SK-N-MC (cell line): ENCODE results near the gene ADCY3.

Source experiments
- DNase-seq: peaks from one replicate; pipeline ENCODE4 v3.0.0-alpha.2; 2011; ENCODE audit warnings: low read depth, low spot score
- H3K27ac ChIP-seq: fragments of 200-600 bp; sonication (generic); 2 replicates; pipeline ENCODE4 v1.5.1; 2016; ENCODE audit warnings: mixed run types
- H3K36me3 ChIP-seq: fragments of 200-600 bp; sonication (generic); 2 replicates; pipeline ENCODE4 v1.6.1; 2017; ENCODE audit warnings: antibody characterized with exemption, low read length, mixed read lengths; ENCODE audit not compliant: insufficient read depth
- H3K4me3 ChIP-seq: fragments of 200-600 bp; sonication (generic); 2 replicates; pipeline ENCODE4 v1.5.1; 2016
- H3K9ac ChIP-seq: fragments of 200-600 bp; sonication (generic); 2 replicates; pipeline ENCODE4 v1.8.0; 2017; ENCODE audit warnings: mixed run types, mixed read lengths; ENCODE audit not compliant: insufficient read length
- H3K9me3 ChIP-seq: fragments of 200-600 bp; sonication (generic); 2 replicates; pipeline ENCODE4 v1.6.1; 2017; ENCODE audit warnings: low read depth, mild to moderate bottlenecking, antibody characterized with exemption, low read length, moderate library complexity, mixed read lengths
- EZH2 ChIP-seq: fragments of 200-600 bp; sonication (generic); IDR thresholded peaks from one replicate; pipeline ENCODE4 v1.6.1; 2017; ENCODE audit warnings: antibody characterized with exemption
- FOXP2 ChIP-seq: optimal IDR thresholded peaks from 2 replicates; pipeline ENCODE3; 2011; ENCODE audit warnings: mild to moderate bottlenecking, moderate library complexity; ENCODE audit not compliant: insufficient read depth; ENCODE audit errors: extremely low read length, control extremely low read depth
- POLR2AphosphoS5 ChIP-seq: IDR thresholded peaks from 2 replicates; pipeline ENCODE4 v1.6.1; 2012; ENCODE audit warnings: mild to moderate bottlenecking, low read depth, low read length, borderline replicate concordance

Gene ADCY3

GRCh38 chr2:24783641-24784040, 136.4 kb downstream of the ADCY3 start:
- DNase-seq: no peak
- H3K4me3 ChIP-seq: no peak overlapping the region
- H3K27ac ChIP-seq: no peak overlapping the region
- no peaks in the 10 kb centered on the region for H3K9me3 ChIP-seq
- no peak overlapping the region for H3K9ac ChIP-seq
- no peaks in the 10 kb centered on the region for H3K36me3 ChIP-seq
- no peak for TF ChIP-seq EZH2
- no peak for TF ChIP-seq FOXP2
- TF ChIP-seq POLR2AphosphoS5: no peak

- TF ChIP-seq POLR2AphosphoS5 (no peak), FOXP2 (no peak), EZH2 (no peak)
- no peak for DNase-seq
- no peaks in the 10 kb centered on the region for H3K9me3 ChIP-seq
- no peak overlapping the region for H3K4me3 ChIP-seq
- H3K9ac ChIP-seq: no peak overlapping the region
- H3K36me3 ChIP-seq: no peaks in the 10 kb centered on the region
- no peak overlapping the region for H3K27ac ChIP-seq
Measured at GRCh38 chr2:24779116-24779515, 140.9 kb downstream of the ADCY3 start.

DNA sequence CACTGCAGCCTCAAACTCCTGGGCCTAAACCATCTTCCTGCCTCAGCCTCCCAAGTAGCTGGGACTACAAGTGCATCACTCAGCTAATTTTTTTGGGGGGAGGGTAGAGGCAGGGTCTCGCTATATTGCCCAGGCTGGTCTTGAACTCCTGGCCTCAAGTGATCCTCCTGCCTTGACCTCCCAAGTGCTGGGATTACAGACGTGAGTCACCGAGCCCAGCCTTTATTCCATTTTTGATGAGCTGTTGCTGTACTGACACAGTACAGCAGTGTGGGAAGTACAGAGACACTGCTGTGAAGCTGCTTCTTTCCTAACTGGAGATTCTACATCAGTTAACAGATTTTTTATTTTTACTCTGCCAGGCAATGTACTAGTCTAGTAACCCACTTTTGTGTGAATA, 145.7 kb downstream of the ADCY3 start:
- Histone ChIP-seq H3K36me3 (no peaks in the 10 kb centered on the region; the same call in 1 of the 2 replicates), H3K9me3 (no peaks in the 10 kb centered on the region), H3K27ac (no peak overlapping the region), H3K9ac (no peak overlapping the region), H3K4me3 (no peak overlapping the region)
- no peak for DNase-seq
- TF ChIP-seq FOXP2 (no peak), EZH2 (no peak), POLR2AphosphoS5 (no peak)

DNA sequence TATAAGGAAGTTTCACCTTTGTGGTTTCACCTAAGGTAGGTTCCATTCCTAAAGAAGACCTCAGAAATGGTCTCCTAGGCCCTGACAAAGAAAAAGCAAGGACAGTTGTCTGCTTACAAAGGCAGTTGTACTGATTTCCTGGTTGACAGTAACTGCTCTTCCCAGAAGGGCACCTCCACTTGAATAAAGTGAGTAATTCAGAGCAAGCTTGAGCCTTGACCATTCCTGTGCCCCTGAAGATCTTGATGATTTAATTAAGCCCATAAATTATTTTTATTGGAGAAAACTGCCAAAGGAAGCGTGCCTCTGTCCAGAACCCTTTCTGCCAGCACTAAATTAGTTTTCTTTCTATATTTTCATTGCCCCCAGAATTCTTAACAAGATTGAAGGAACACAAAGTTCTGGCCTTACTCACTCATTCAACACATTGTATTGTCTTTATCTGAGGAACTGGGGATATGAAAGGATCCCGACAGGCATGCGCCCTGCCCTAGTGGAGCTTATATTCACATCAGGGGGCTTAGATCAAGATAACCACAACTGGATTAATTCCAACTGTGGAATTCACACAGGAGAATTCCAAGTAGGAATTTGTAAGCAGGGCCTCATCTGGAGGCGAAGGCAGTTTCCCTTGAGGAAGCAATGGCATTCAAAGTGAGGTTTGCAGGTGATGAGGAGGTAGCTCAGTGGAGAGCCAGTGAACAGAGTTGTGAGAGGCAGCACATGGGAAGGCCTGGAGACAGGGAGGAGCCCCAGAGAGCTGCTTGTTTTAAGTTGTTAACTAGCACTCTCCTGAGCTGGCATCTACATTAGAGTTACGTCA, 148.1 kb downstream of the ADCY3 start:
- H3K4me3 ChIP-seq: no peak overlapping the region
- no peak overlapping the region for H3K9ac ChIP-seq
- DNase-seq: no peak
- TF ChIP-seq EZH2 (no peak), POLR2AphosphoS5 (no peak), FOXP2 (no peak)
- H3K9me3 ChIP-seq: no peaks in the 10 kb centered on the region
- H3K36me3 ChIP-seq: peaks cover 4% of the 10 kb centered on the region; the same call in 1 of the 2 replicates
- 0 out of 2 replicates have a peak overlapping the region, but pooled peaks have one; percentile 11 for H3K27ac ChIP-seq

- Histone ChIP-seq H3K9ac (no peak overlapping the region), H3K4me3 (no peak overlapping the region), H3K27ac (no peak overlapping the region), H3K9me3 (no peaks in the 10 kb centered on the region), H3K36me3 (peaks cover 4% of the 10 kb centered on the region; the same call in 1 of the 2 replicates)
- DNase-seq: no peak
- TF ChIP-seq FOXP2 (no peak), EZH2 (no peak)
Measured at GRCh38 chr2:24771061-24771460, 149.0 kb downstream of the ADCY3 start.
